Natural killer cell treated with Interleukin-12 subunit alpha and Interleukin-12 subunit beta and Interleukin-15 and Interleukin-18, amount 100 ng/mL, for 72 hours (primary cell): ENCODE results near the gene NBPF6. TPM values are rescaled to one million over a fixed set of nuclear protein-coding genes. Genes with fewer than 3 reads are reported as not detected.
"Not testable (repeated sequence)": the region's sequence is repeated elsewhere in the genome, so short reads cannot be mapped to it uniquely, and the experiment has no call there.

Experiments used
- ATAC-seq, 2 donors: fragments of 150-1000 bp; cut with Tn5 transposase in 1 of 2; sonication (Bioruptor Pico), chemical (Tn5 transposase) in 1 of 2; 2 replicates each; pipeline ENCODE4 v1.10.0; 2021
- DNase-seq: peaks from one replicate; pipeline ENCODE4 v3.0.0; 2022; ENCODE audit warnings: low spot score
- H3K27ac Mint-ChIP-seq, 2 donors: 1 replicate in 1 of 2; 2 replicates in 1 of 2; pipeline ENCODE4 v1.8.0; 2022; ENCODE audit warnings: mixed read lengths in 2 of 2, mild to moderate bottlenecking in 1 of 2, moderate library complexity in 1 of 2
- H3K27me3 Mint-ChIP-seq, 2 donors: 1 replicate in 1 of 2; 2 replicates in 1 of 2; pipeline ENCODE4 v1.8.0; 2022; ENCODE audit warnings: mixed read lengths in 2 of 2
- H3K36me3 Mint-ChIP-seq: one replicate; pipeline ENCODE4 v1.8.0; 2022; ENCODE audit warnings: mixed read lengths
- H3K4me1 Mint-ChIP-seq, 2 donors: 1 replicate in 1 of 2; 2 replicates in 1 of 2; pipeline ENCODE4 v1.8.0; 2022; ENCODE audit warnings: low read depth in 2 of 2, mixed read lengths in 2 of 2, mild to moderate bottlenecking in 1 of 2
- H3K4me3 Mint-ChIP-seq: one replicate; pipeline ENCODE4 v1.8.0; 2022; ENCODE audit warnings: mixed read lengths
- H3K9me3 Mint-ChIP-seq: 2 replicates; pipeline ENCODE4 v1.8.0; 2022; ENCODE audit warnings: mixed read lengths
- total RNA-seq, 2 donors: library from RNA; stranded (reverse); gene quantifications; one replicate each; pipeline ENCODE4 v1.2.3, GENCODE V29; 2022

The NBPF6 gene, protein sequence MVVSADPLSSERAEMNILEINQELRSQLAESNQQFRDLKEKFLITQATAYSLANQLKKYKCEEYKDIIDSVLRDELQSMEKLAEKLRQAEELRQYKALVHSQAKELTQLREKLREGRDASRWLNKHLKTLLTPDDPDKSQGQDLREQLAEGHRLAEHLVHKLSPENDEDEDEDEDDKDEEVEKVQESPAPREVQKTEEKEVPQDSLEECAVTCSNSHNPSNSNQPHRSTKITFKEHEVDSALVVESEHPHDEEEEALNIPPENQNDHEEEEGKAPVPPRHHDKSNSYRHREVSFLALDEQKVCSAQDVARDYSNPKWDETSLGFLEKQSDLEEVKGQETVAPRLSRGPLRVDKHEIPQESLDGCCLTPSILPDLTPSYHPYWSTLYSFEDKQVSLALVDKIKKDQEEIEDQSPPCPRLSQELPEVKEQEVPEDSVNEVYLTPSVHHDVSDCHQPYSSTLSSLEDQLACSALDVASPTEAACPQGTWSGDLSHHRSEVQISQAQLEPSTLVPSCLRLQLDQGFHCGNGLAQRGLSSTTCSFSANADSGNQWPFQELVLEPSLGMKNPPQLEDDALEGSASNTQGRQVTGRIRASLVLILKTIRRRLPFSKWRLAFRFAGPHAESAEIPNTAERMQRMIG
- total RNA-seq: under 1 TPM; 0.22 to 0.52 TPM

GRCh38 chr1:108450043-108450442 is at the start of gene NBPF6:
TSS of gene NBPF6 (plus strand) at chr1:108450343. CDS start at chr1:108450602, 259 bp downstream.
- H3K9me3 Mint-ChIP-seq, ATAC-seq, H3K4me3 Mint-ChIP-seq, H3K36me3 Mint-ChIP-seq, H3K27ac Mint-ChIP-seq, H3K27me3 Mint-ChIP-seq, DNase-seq, H3K4me1 Mint-ChIP-seq: not testable (repeated sequence)

DNA sequence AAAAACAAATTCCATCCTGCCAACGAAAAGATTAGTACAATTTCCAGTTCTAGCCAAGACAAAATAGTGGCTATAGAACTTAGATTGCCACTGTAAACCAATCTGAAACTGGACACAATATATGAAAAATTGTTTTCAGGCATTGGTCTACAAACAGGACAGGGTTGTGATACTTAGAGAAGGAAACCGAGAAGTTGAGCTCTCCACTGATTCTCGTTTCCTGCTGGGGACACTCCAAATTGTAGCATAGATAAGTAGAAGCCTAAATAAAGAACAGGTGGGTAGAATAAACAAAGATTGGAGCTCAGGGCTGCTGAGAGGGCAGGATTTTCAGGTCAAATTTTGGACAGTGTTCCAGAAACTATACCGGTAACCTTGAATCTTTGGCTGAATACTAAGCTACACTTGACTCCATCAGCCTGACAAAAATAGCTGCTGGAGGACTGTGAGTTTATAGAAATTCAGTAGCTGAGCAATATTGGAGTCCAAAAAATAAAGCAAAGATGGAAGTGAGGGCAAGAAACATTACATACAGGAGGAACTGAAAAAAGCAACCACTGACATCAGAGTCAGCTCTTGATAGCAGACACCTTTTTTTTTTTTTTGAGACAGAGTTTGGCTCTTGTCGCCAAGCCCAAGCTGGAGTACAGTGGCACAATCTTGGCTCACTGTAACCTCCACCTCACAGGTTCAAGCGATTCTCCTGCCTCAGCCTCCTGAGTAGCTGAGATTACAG is 38.9 kb upstream of the NBPF6 start:
- not testable (repeated sequence) for H3K36me3 Mint-ChIP-seq, H3K4me1 Mint-ChIP-seq, H3K27me3 Mint-ChIP-seq, H3K9me3 Mint-ChIP-seq, H3K4me3 Mint-ChIP-seq, ATAC-seq, H3K27ac Mint-ChIP-seq, DNase-seq

GRCh38 chr1:108420129-108420528 is 30.0 kb upstream of the NBPF6 start:
- H3K4me1 Mint-ChIP-seq, DNase-seq, H3K27me3 Mint-ChIP-seq, H3K27ac Mint-ChIP-seq, H3K9me3 Mint-ChIP-seq, H3K4me3 Mint-ChIP-seq, H3K36me3 Mint-ChIP-seq, ATAC-seq: not testable (repeated sequence)

DNA sequence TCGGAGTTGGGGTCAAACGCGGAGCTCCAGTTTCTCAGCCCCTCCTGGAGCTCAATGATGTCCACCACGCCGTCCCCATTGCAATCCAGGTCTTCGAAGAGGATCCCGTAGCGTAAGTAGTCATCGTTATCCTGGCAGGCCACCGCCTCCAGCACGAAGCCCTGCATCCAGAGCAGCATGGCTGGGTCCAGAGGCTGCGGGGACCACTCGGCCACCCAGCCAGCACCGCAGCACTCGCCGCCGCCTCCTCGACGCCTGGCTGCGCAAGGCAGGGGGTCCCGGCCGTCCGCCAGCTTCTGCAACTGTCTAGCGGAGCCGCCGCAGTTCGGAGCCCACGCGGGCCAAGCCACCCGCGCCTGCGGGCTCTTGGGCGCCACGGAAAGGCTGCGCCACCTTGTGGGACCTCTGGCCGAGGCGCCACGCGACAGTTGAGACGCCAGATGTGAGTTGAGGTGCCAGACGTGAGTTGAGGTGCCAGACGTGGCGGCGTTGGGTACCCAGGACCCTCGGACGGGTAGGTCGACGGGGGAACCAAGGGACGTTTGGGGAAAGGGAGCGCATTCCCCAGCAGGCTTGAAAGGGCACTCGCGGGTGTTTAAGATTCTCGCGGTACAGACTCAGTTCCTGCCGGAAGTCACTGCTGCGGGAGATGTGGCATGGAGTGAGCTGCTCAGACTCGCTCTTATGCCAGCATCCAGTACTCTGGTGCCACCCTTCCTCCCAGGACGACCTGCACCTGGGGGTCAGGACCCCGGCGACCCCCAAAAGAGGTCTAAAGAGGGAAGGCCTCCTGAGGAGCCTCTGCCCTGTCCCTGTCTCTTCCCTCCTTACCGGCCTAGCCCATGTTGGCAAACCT is 28.9 kb upstream of the NBPF6 start:
- H3K27me3 Mint-ChIP-seq, H3K36me3 Mint-ChIP-seq, H3K27ac Mint-ChIP-seq, DNase-seq, H3K4me1 Mint-ChIP-seq, H3K9me3 Mint-ChIP-seq, H3K4me3 Mint-ChIP-seq: not testable (repeated sequence)
- peak; percentile 81 to 84 for ATAC-seq

DNA sequence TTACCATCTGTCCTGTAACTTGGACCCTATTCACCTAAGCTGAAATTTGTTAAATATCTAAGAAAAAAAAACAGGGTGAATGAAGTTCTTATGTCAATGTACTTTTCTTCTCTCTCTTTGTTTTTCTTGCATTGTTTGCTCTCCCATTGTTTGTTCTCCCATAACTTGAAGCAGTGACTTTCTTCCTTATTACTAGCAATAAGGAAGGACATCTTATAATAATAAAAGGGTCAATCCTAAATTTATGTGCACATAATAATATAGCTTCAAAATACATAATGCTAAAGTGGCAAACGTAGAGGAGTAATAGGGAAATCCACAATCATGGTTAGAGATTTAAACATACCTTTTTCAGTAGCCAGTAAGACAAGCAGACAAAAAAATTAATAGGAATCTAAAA is 23.3 kb upstream of the NBPF6 start:
- not testable (repeated sequence) for H3K27me3 Mint-ChIP-seq, H3K9me3 Mint-ChIP-seq

DNA sequence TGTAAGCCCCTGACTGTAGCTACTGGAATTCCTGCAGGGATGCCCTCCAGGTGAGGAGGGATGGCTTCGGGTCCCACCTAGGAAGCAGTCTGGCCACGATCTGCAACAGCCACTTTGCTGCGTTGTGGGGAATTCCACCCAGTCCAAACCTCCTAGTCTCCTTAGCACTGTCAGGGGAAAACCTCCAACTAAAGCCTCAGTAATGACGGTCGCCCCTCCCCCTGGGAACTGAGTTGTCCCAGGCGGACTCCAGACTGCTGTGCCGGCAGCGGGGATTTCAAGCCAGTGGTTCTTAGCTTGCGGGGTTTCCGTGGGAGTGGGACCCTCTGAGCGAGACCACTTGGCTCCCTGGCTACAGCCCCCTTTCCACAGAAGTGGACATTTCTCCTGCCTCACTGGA is 18.1 kb upstream of the NBPF6 start:
- not testable (repeated sequence) for H3K36me3 Mint-ChIP-seq, DNase-seq, H3K4me3 Mint-ChIP-seq, H3K27ac Mint-ChIP-seq, H3K9me3 Mint-ChIP-seq, H3K27me3 Mint-ChIP-seq, H3K4me1 Mint-ChIP-seq, ATAC-seq

More for the DNA sequence above, 23.3 kb upstream of the NBPF6 start:
- not testable (repeated sequence) for ATAC-seq, H3K27ac Mint-ChIP-seq, H3K4me1 Mint-ChIP-seq, DNase-seq, H3K4me3 Mint-ChIP-seq, H3K36me3 Mint-ChIP-seq

GRCh38 chr1:108433404-108433803 is 16.7 kb upstream of the NBPF6 start:
- H3K27me3 Mint-ChIP-seq, H3K36me3 Mint-ChIP-seq, ATAC-seq, H3K9me3 Mint-ChIP-seq, H3K4me3 Mint-ChIP-seq, DNase-seq, H3K4me1 Mint-ChIP-seq, H3K27ac Mint-ChIP-seq: not testable (repeated sequence)

- not testable (repeated sequence) for H3K27ac Mint-ChIP-seq, DNase-seq, H3K9me3 Mint-ChIP-seq, H3K27me3 Mint-ChIP-seq, H3K4me1 Mint-ChIP-seq, H3K4me3 Mint-ChIP-seq, H3K36me3 Mint-ChIP-seq
- ATAC-seq: peak; percentile 87 to 96
These were observed 11.6 kb upstream of the NBPF6 start for GRCh38 chr1:108438536-108438935.

GRCh38 chr1:108454521-108454920 is 4.4 kb downstream of the NBPF6 start:
- H3K27ac Mint-ChIP-seq, H3K36me3 Mint-ChIP-seq, DNase-seq, H3K4me1 Mint-ChIP-seq, ATAC-seq, H3K9me3 Mint-ChIP-seq, H3K4me3 Mint-ChIP-seq, H3K27me3 Mint-ChIP-seq: not testable (repeated sequence)

GRCh38 chr1:108458661-108459060 is 8.5 kb downstream of the NBPF6 start:
- not testable (repeated sequence) for H3K4me3 Mint-ChIP-seq, H3K4me1 Mint-ChIP-seq, H3K27ac Mint-ChIP-seq, H3K27me3 Mint-ChIP-seq, DNase-seq, H3K9me3 Mint-ChIP-seq, H3K36me3 Mint-ChIP-seq
- ATAC-seq: peak; percentile 77 to 78

DNA sequence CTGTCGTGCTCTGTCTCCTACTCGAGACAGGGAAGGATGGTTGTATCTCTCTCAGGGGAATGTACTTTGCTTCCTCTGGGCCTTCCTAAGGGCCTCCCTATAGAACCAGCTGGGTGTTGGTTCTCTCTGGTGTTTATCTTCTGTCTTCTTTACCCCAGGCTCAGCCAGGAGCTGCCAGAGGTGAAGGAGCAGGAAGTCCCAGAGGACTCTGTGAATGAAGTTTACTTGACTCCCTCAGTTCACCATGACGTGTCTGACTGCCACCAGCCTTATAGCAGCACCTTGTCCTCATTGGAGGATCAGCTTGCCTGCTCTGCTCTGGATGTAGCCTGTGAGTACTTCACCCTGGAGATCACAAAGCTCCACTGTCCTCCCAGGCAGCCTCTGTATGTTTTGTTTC is 11.6 kb downstream of the NBPF6 start:
- not testable (repeated sequence) for H3K36me3 Mint-ChIP-seq, H3K27me3 Mint-ChIP-seq, DNase-seq, H3K9me3 Mint-ChIP-seq, H3K27ac Mint-ChIP-seq, H3K4me1 Mint-ChIP-seq, H3K4me3 Mint-ChIP-seq
- ATAC-seq: peak in 1 of 2 donors; percentile 41

DNA sequence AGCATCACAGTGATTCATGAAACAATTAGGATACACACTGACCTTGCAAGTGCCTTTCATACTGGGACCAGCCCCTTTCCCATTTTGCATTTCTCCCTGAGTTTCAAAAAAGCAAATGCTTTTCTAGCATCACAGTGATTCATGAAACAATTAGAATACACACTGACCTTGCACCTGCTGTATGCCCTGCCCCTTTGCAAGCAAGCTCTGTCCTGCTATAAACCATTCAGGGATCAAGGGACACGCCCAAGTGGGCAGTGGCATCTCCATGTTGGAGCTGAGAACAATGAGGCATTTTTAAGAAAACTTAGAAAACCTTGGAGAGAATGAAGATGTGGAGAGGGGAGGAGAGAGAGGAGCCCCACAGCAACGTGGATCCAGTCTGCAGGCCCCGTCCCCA is 13.8 kb downstream of the NBPF6 start:
- H3K27ac Mint-ChIP-seq, H3K4me1 Mint-ChIP-seq, H3K36me3 Mint-ChIP-seq, H3K9me3 Mint-ChIP-seq, ATAC-seq, H3K4me3 Mint-ChIP-seq, H3K27me3 Mint-ChIP-seq, DNase-seq: not testable (repeated sequence)

DNA sequence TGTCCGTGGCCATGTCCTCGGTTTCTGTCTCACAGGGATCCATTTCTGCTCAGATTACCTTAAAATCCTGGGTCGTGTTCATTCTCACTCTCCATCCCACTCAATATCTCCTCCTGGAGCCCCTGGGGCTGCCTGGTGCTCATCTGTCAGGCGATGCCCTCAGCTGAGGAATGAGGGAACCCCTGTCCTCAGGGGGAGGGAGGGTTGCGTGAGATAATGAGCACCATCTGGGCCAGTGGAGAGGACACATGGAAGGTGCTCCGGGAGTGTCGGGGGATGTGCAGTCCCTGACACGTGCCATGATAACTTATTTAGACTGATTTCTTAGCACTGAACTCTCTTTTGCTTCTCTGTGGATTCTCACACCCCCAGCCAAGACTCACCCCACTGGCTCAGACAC is 16.0 kb downstream of the NBPF6 start:
- not testable (repeated sequence) for H3K36me3 Mint-ChIP-seq, H3K9me3 Mint-ChIP-seq, DNase-seq, H3K27ac Mint-ChIP-seq, H3K4me3 Mint-ChIP-seq, H3K4me1 Mint-ChIP-seq, H3K27me3 Mint-ChIP-seq, ATAC-seq
